ENCODE data around the gene CD300E. TPM values are rescaled to one million over a fixed set of nuclear protein-coding genes. Genes with fewer than 3 reads are reported as not detected.

The CD300E gene
- total RNA-seq, 1 experiment from 2014 or later: not detected

DNA sequence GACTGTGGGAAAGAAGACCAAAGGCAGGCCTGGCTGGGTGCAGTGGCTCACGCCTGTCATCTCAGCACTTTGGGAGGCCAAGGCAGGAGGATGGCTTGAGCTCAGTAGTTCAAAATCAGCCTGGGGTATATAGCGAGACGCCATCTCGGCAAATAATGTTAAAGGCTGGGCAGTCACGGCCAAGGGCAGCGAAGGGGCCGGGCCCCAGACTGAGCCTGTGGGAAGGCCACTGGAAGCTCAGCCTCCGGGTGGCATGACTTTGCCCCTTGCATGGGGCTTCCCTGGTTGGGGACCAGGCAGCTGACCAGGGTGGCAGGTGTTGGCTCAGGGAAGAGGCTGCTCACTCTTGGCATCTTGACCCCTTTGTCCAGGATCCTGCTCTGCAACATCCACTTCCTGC lies 17.5 kb downstream of the CD300E start:
- TF ChIP-seq POLR2A (IDR thresholded peaks at IDR 0.05; ENCODE audit: borderline replicate concordance, extremely low read depth, insufficient read depth, insufficient read length): no peak
- TF ChIP-seq SRF (IDR thresholded peaks at IDR 0.05; ENCODE audit: low read depth): no peak
- TF ChIP-seq, protein P1, sequence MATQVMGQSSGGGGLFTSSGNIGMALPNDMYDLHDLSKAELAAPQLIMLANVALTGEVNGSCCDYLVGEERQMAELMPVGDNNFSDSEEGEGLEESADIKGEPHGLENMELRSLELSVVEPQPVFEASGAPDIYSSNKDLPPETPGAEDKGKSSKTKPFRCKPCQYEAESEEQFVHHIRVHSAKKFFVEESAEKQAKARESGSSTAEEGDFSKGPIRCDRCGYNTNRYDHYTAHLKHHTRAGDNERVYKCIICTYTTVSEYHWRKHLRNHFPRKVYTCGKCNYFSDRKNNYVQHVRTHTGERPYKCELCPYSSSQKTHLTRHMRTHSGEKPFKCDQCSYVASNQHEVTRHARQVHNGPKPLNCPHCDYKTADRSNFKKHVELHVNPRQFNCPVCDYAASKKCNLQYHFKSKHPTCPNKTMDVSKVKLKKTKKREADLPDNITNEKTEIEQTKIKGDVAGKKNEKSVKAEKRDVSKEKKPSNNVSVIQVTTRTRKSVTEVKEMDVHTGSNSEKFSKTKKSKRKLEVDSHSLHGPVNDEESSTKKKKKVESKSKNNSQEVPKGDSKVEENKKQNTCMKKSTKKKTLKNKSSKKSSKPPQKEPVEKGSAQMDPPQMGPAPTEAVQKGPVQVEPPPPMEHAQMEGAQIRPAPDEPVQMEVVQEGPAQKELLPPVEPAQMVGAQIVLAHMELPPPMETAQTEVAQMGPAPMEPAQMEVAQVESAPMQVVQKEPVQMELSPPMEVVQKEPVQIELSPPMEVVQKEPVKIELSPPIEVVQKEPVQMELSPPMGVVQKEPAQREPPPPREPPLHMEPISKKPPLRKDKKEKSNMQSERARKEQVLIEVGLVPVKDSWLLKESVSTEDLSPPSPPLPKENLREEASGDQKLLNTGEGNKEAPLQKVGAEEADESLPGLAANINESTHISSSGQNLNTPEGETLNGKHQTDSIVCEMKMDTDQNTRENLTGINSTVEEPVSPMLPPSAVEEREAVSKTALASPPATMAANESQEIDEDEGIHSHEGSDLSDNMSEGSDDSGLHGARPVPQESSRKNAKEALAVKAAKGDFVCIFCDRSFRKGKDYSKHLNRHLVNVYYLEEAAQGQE (IDR thresholded peaks at IDR 0.05; ENCODE audit: low read depth): no peak
- no peak for TF ChIP-seq SIN3A (IDR thresholded peaks at IDR 0.05; ENCODE audit: low read depth)
- TF ChIP-seq RAD21 (IDR thresholded peaks at IDR 0.05; ENCODE audit: low read depth): no peak
- TF ChIP-seq, protein P2, sequence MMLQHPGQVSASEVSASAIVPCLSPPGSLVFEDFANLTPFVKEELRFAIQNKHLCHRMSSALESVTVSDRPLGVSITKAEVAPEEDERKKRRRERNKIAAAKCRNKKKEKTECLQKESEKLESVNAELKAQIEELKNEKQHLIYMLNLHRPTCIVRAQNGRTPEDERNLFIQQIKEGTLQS (IDR thresholded peaks at IDR 0.05): no peak
- TF ChIP-seq JUND (IDR thresholded peaks at IDR 0.05): no peak
- TF ChIP-seq, protein P3, sequence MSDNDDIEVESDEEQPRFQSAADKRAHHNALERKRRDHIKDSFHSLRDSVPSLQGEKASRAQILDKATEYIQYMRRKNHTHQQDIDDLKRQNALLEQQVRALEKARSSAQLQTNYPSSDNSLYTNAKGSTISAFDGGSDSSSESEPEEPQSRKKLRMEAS (IDR thresholded peaks at IDR 0.05): no peak
- no peak for TF ChIP-seq EZH2phosphoT487 (IDR thresholded peaks at IDR 0.05; ENCODE audit: borderline replicate concordance)
- TF ChIP-seq EZH2 (IDR thresholded peaks at IDR 0.05): no peak
- TF ChIP-seq CBX3 (IDR thresholded peaks at IDR 0.05; ENCODE audit: low read depth): no peak
- no peak for TF ChIP-seq SP1 (IDR thresholded peaks at IDR 0.05; ENCODE audit: low read depth)
- TF ChIP-seq, protein P4, sequence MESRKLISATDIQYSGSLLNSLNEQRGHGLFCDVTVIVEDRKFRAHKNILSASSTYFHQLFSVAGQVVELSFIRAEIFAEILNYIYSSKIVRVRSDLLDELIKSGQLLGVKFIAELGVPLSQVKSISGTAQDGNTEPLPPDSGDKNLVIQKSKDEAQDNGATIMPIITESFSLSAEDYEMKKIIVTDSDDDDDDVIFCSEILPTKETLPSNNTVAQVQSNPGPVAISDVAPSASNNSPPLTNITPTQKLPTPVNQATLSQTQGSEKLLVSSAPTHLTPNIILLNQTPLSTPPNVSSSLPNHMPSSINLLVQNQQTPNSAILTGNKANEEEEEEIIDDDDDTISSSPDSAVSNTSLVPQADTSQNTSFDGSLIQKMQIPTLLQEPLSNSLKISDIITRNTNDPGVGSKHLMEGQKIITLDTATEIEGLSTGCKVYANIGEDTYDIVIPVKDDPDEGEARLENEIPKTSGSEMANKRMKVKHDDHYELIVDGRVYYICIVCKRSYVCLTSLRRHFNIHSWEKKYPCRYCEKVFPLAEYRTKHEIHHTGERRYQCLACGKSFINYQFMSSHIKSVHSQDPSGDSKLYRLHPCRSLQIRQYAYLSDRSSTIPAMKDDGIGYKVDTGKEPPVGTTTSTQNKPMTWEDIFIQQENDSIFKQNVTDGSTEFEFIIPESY (IDR thresholded peaks at IDR 0.05; ENCODE audit: extremely low read depth, insufficient replicate concordance, low read length): no peak
- TF ChIP-seq, protein P5, sequence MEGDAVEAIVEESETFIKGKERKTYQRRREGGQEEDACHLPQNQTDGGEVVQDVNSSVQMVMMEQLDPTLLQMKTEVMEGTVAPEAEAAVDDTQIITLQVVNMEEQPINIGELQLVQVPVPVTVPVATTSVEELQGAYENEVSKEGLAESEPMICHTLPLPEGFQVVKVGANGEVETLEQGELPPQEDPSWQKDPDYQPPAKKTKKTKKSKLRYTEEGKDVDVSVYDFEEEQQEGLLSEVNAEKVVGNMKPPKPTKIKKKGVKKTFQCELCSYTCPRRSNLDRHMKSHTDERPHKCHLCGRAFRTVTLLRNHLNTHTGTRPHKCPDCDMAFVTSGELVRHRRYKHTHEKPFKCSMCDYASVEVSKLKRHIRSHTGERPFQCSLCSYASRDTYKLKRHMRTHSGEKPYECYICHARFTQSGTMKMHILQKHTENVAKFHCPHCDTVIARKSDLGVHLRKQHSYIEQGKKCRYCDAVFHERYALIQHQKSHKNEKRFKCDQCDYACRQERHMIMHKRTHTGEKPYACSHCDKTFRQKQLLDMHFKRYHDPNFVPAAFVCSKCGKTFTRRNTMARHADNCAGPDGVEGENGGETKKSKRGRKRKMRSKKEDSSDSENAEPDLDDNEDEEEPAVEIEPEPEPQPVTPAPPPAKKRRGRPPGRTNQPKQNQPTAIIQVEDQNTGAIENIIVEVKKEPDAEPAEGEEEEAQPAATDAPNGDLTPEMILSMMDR (IDR thresholded peaks at IDR 0.05 in 2 of 3, conservative IDR thresholded peaks at IDR 0.05 in 1 of 3; ENCODE audit: borderline replicate concordance in 1 of 3, insufficient read depth in 1 of 3, low read depth in 2 of 3, low read length in 2 of 3): no peak
- no peak for TF ChIP-seq ZNF274 (IDR thresholded peaks at IDR 0.05; ENCODE audit: low read depth, low read length)
- no peak overlapping the region for H2AFZ ChIP-seq (ENCODE audit: low read depth, low read length, poor library complexity, severe bottlenecking)
- H3K4me2 ChIP-seq (ENCODE audit: low read length): no peak overlapping the region
- H3K27me3 ChIP-seq (ENCODE audit: insufficient read depth, low read length): peaks cover 67% of the 10 kb centered on the region
- no TSS peak for BruUV-seq (replicated peaks)
- DNase-seq (ENCODE audit: low read depth, low spot score) (no peak), ATAC-seq (no peak)
- no peaks in the 10 kb centered on the region for H3K79me2 ChIP-seq (ENCODE audit: insufficient read depth, low read length)
- CTCF ChIA-PET: interaction anchor here (1.4 kb wide), 1 partner anchor 227 kb away, joined by 3 read pairs; no protein-coding TSS in a partner anchor
- no peaks in the 10 kb centered on the region for H3K9me2 ChIP-seq (ENCODE audit: insufficient read depth)
- POLR2A ChIA-PET: interaction anchor here (1.0 kb wide), 1 partner anchor 16 kb away, joined by 3 read pairs; no protein-coding TSS in a partner anchor
- no peaks in the 10 kb centered on the region for H4K20me1 ChIP-seq (ENCODE audit: insufficient read depth)
- H3K27ac ChIP-seq (ENCODE audit: low read depth, low read length): no peak overlapping the region
- RAD21 ChIA-PET (ENCODE audit: low non-redundant PET in 1 of 2, low total read pairs in 2 of 2, uncharacterized antibody in 2 of 2, unreplicated experiment in 2 of 2): interaction anchor here in 1 of 2 experiments (0.6 kb wide), 1 partner anchor 107 kb away, joined by 3 read pairs; no protein-coding TSS in a partner anchor
- H3K4me1 ChIP-seq (ENCODE audit: control insufficient read depth in 1 of 2, insufficient read depth in 2 of 2, low read length in 2 of 2): peaks cover 0 to 8% of the 10 kb centered on the region in 2 experiments; a peak in 1 of 4 replicates
- intact Hi-C loops (cut with micrococcal nuclease): loop anchor here (10.0 kb wide), 1 partner anchor 301 kb away; no protein-coding TSS in a partner anchor
- no peaks in the 10 kb centered on the region for H3K36me3 ChIP-seq (ENCODE audit: control insufficient read depth in 1 of 2, insufficient read depth in 2 of 2, low read length in 2 of 2)
- no peak overlapping the region for H3K4me3 ChIP-seq (replicated peaks in 1 of 2; ENCODE audit: low read depth in 1 of 2, low read length in 2 of 2)
- no peak overlapping the region for H3K9ac ChIP-seq (ENCODE audit: low read length)
- H3K9me3 ChIP-seq (ENCODE audit: control insufficient read depth in 1 of 2, insufficient read depth in 1 of 2, low read depth in 1 of 2, low read length in 2 of 2): no peaks in the 10 kb centered on the region

Data from HCT116 (cell line).